Astrocyte (in vitro differentiated cells and primary cell): ENCODE results near the gene REPS1.
"Not testable (repeated sequence)": the region's sequence is repeated elsewhere in the genome, so short reads cannot be mapped to it uniquely, and the experiment has no call there.

ENCODE experiments used
- CTCF ChIP-seq: IDR thresholded peaks from 2 replicates; pipeline ENCODE4 v1.5.1; 2011; ENCODE audit warnings: low read depth, mild to moderate bottlenecking, inconsistent platforms, low read length, moderate library complexity; ENCODE audit not compliant: insufficient read depth
- EZH2 ChIP-seq: IDR thresholded peaks from 2 replicates; pipeline ENCODE4 v1.6.1; 2012; ENCODE audit warnings: mild to moderate bottlenecking, low read length, inconsistent platforms; ENCODE audit not compliant: insufficient read depth

- TF ChIP-seq CTCF, EZH2: not testable (repeated sequence)
These were observed 37.4 kb upstream of the REPS1 start for GRCh38 chr6:139025416-139025815.
